A673 (cell line): ENCODE results near the gene PHF21B. TPM values are rescaled to one million over a fixed set of nuclear protein-coding genes. Genes with fewer than 3 reads are reported as not detected.
"Not testable (repeated sequence)": the region's sequence is repeated elsewhere in the genome, so short reads cannot be mapped to it uniquely, and the experiment has no call there.

Experiments
- BruUV-seq: library from RNA; stranded (reverse); fragments of 400-500 nt; replicated peaks from 2 replicates; lab custom pipeline; 2021; lab: Mats Ljungman, UMichigan
- CTCF ChIA-PET: fragments of 300-600 bp; sonication (Branson Sonifier 250); formaldehyde crosslinking; loops from one replicate; lab custom pipeline; 2022; ENCODE audit warnings: antibody characterized with exemption; lab: Charles Lee
- POLR2A ChIA-PET: fragments of 300-600 bp; sonication (Branson Sonifier 250); formaldehyde crosslinking; loops from one replicate; lab custom pipeline; 2022; ENCODE audit warnings: antibody characterized with exemption; ENCODE audit not compliant: low non-redundant PET; lab: Charles Lee
- DNase-seq: peaks from one replicate; pipeline ENCODE4 v3.0.0-alpha.2; 2015; ENCODE audit warnings: low spot score
- H3K27ac ChIP-seq: fragments of 200-600 bp; sonication (generic); 2 replicates; pipeline ENCODE4 v1.5.1; 2016; ENCODE audit warnings: mixed run types, low read depth, mild to moderate bottlenecking, mixed read lengths, antibody characterized with exemption, low read length; ENCODE audit not compliant: poor library complexity, severe bottlenecking
- H3K27me3 ChIP-seq: fragments of 200-600 bp; sonication (generic); replicated peaks from 2 replicates; pipeline ENCODE4 v1.6.1; 2017; ENCODE audit warnings: mixed run types, low read depth, mild to moderate bottlenecking, mixed read lengths, antibody characterized with exemption, low read length; ENCODE audit not compliant: insufficient read depth, poor library complexity
- H3K36me3 ChIP-seq: fragments of 200-600 bp; sonication (generic); 2 replicates; pipeline ENCODE4 v1.6.1; 2016; ENCODE audit warnings: mixed run types, mild to moderate bottlenecking, mixed read lengths, antibody characterized with exemption, low read length; ENCODE audit not compliant: insufficient read depth, poor library complexity, severe bottlenecking
- H3K4me1 ChIP-seq: fragments of 200-600 bp; sonication (generic); 2 replicates; pipeline ENCODE4 v1.6.1; 2017; ENCODE audit warnings: mixed run types, mild to moderate bottlenecking, mixed read lengths, antibody characterized with exemption, low read length; ENCODE audit not compliant: insufficient read depth, poor library complexity, severe bottlenecking
- H3K4me3 ChIP-seq: fragments of 200-600 bp; sonication (generic); 2 replicates; pipeline ENCODE4 v1.5.1; 2016; ENCODE audit warnings: low read depth, mixed run types, mild to moderate bottlenecking, mixed read lengths, low read length; ENCODE audit not compliant: poor library complexity, severe bottlenecking
- H3K9me3 ChIP-seq: fragments of 200-600 bp; sonication (generic); 2 replicates; pipeline ENCODE4 v1.6.1; 2016; ENCODE audit warnings: mixed run types, low read depth, mild to moderate bottlenecking, mixed read lengths, antibody characterized with exemption, low read length; ENCODE audit not compliant: poor library complexity, severe bottlenecking
- EZH2 ChIP-seq: fragments of 200-600 bp; sonication (generic); IDR thresholded peaks from 2 replicates; pipeline ENCODE4 v1.6.1; 2017; ENCODE audit warnings: borderline replicate concordance, low read depth, mild to moderate bottlenecking, mixed read lengths, antibody characterized with exemption, low read length; ENCODE audit not compliant: poor library complexity, severe bottlenecking
- intact Hi-C: fragments of 100-400 bp; cut with micrococcal nuclease; formaldehyde crosslinking; loops from one replicate; pipeline ENCODE4 v1.10.0; 2022; ENCODE audit not compliant: unreplicated experiment
- total RNA-seq: library from RNA; stranded (reverse); gene quantifications from 2 replicates; pipeline ENCODE4 v1.2.3, GENCODE V29; 2021
- TF ChIP-seq, protein P1 (sequence below): fragments of 300-800, 200-600 bp; sonication (generic); conservative IDR thresholded peaks from 2 replicates; pipeline ENCODE4 v1.5.1; 2017; ENCODE audit warnings: low read depth, mild to moderate bottlenecking, antibody characterized with exemption, low read length, moderate library complexity, mixed read lengths

PHF21B gene
- total RNA-seq, 1 experiment from 2014 or later: 13.2 TPM

DNA sequence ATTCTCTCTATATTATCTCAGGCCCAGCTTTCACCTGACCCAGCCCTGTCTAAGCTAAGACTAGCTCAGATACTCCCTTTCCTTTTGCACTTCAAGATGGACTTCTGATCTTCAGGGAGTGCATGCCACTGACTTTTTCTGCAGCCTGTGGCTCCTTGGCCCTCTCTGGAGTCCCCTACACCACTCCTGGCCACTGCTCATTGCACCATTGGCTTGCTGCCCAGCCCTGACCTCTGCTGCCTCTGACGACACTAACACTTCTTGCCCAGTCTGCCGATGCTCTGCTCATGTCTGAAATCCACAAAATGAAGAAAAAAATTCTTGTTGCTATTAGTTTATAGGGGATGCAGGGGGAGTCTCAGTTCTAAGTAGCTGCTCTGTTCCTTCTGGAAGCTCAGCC, 106.6 kb downstream of the PHF21B start:
- not testable (repeated sequence) for H3K27me3 ChIP-seq

DNA sequence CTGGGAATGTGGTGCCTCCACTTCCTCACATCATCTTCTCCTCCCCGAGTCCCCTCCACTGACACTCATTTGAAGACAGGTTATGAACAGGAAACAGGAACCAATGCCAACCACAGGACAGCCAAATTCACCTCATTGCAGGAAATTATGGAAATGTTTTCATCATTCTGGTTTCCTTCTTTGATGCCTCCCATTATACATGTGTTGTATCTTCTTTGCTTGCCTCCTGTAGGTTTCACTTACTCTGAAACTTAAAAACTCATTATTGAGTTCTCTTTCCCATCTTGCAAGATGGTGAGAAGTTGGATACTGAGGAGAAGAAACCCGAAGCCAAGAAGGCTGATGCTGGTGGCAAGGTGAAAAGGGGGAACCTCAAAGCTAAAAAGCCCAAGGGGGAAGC, 108.5 kb downstream of the PHF21B start:
- Histone ChIP-seq H3K4me1 (no peaks in the 10 kb centered on the region), H3K27me3 (no peaks in the 10 kb centered on the region), H3K9me3 (peaks cover 14% of the 10 kb centered on the region), H3K4me3 (no peak overlapping the region), H3K36me3 (peaks cover 10% of the 10 kb centered on the region), H3K27ac (no peak overlapping the region)
- intact Hi-C loops: no loop called here
- ChIA-PET CTCF (no interaction called here), POLR2A (no interaction called here)
- TF ChIP-seq EZH2: no peak
- TF ChIP-seq, protein P1, sequence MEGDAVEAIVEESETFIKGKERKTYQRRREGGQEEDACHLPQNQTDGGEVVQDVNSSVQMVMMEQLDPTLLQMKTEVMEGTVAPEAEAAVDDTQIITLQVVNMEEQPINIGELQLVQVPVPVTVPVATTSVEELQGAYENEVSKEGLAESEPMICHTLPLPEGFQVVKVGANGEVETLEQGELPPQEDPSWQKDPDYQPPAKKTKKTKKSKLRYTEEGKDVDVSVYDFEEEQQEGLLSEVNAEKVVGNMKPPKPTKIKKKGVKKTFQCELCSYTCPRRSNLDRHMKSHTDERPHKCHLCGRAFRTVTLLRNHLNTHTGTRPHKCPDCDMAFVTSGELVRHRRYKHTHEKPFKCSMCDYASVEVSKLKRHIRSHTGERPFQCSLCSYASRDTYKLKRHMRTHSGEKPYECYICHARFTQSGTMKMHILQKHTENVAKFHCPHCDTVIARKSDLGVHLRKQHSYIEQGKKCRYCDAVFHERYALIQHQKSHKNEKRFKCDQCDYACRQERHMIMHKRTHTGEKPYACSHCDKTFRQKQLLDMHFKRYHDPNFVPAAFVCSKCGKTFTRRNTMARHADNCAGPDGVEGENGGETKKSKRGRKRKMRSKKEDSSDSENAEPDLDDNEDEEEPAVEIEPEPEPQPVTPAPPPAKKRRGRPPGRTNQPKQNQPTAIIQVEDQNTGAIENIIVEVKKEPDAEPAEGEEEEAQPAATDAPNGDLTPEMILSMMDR: no peak
- no peak for DNase-seq
- no TSS peak for BruUV-seq

More for the DNA sequence above, 106.6 kb downstream of the PHF21B start:
- BruUV-seq, CTCF ChIA-PET, H3K27ac ChIP-seq, intact Hi-C loops, POLR2A ChIA-PET, H3K4me3 ChIP-seq, DNase-seq, H3K4me1 ChIP-seq: not testable (repeated sequence)
- H3K36me3 ChIP-seq: peaks cover 10% of the 10 kb centered on the region
- peaks cover 14% of the 10 kb centered on the region for H3K9me3 ChIP-seq

DNA sequence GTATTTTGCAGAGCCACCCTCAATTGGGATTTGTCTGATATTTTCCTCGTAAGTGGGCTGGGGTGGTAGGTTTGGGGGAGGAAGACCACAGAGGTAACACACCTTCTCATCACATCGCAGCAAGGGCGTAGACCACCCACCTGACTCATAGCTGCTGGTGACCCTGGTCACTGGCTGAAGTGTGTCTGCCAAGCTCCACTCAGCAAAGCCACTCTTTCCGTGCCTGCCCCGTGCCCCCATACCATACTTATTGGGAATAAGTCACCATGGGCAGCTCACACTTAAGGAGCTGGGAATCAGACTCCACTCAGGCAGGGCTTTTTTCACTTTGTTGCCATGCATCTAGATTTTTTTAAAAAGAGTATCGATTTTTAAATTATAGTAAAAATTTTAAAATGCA, 111.6 kb downstream of the PHF21B start:
- ChIA-PET POLR2A (no interaction called here), CTCF (no interaction called here)
- H3K4me1 ChIP-seq: no peaks in the 10 kb centered on the region
- no peak overlapping the region for H3K4me3 ChIP-seq
- intact Hi-C loops: no loop called here
- H3K9me3 ChIP-seq: peaks cover 14% of the 10 kb centered on the region
- DNase-seq: no peak
- no peaks in the 10 kb centered on the region for H3K27me3 ChIP-seq
- H3K36me3 ChIP-seq: peaks cover 10% of the 10 kb centered on the region
- BruUV-seq: no TSS peak
- no peak overlapping the region for H3K27ac ChIP-seq
- TF ChIP-seq, protein P1: no peak

DNA sequence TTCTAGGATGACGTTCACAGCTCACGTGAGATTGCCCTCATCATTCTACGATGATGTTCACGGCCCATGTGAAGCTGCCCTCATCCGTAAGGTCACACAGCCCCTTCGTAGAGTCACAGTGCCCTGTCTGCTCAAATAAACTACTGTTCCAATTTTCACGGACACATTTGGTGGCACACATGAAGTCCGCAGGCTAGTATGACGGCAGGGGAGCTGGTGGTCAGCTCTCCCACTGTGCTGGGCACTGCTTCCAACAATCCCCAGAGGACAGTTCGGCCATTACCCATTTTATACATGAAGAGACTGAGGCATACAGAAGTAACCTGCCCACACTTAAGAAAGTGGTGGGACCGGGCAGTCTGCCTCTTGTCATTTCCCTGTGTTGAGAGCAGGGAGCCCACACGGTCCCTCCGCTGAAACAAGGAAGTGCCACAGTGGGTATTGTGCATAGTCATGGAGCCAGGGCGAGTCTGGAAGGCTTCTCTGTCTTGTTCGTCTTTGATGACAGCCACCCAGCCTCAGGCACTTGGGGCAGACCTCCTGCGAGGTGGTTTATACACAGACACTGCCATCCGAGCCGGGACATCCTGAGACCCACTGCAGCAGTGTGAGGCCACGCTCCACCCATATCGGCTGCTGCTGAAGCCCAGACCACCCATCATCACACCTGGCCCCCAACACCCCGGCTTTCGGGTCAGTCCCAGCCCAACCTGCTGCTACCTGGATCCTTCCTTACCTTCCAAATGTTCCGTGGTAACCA, 114.3 kb downstream of the PHF21B start:
- no peak for TF ChIP-seq EZH2
- TF ChIP-seq, protein P1: no peak
- no TSS peak for BruUV-seq
- Histone ChIP-seq H3K27ac (no peak overlapping the region), H3K4me1 (no peaks in the 10 kb centered on the region), H3K4me3 (no peak overlapping the region), H3K27me3 (no peaks in the 10 kb centered on the region), H3K9me3 (no peaks in the 10 kb centered on the region), H3K36me3 (no peaks in the 10 kb centered on the region)
- intact Hi-C loops: no loop called here
- ChIA-PET CTCF (no interaction called here), POLR2A (no interaction called here)
- no peak for DNase-seq
